Uterus (tissue), 2 donors: ENCODE data around the gene IFT25.

ENCODE experiments used
- POLR2A ChIP-seq, 2 donors: fragments of 450-650 bp; IDR thresholded peaks; one replicate each; pipeline ENCODE4 v1.6.1; 2016; ENCODE audit warnings: antibody characterized with exemption in 2 of 2, mild to moderate bottlenecking in 1 of 2, moderate library complexity in 1 of 2
- TF ChIP-seq, protein P1 (sequence below), 4 experiments: fragments of 200-600 bp in 2 of 4; fragments of 450-650 bp in 2 of 4; sonication (generic) in 2 of 4; IDR thresholded peaks; one replicate each; pipeline ENCODE4 v1.5.1; 2016 to 2019; ENCODE audit warnings: antibody characterized with exemption in 4 of 4, mild to moderate bottlenecking in 2 of 4, moderate library complexity in 1 of 4

DNA sequence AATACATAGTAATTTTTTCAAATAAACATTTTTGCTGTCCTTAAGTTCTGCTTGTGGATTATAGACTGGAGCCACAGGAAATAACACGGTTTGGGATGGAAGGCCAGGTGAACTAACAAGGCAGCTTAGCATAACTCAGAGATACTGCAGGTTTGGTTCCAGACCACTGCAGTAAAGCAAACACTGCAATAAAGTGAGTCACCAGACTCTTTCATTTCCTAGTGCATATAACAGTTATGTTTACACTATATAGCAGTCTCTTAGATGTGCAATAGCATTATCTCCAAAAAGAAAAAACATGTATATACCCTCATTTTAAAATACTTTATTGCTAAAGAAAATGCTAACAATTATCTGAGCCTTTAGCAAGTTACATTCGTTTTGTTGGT is 22.6 kb upstream of the IFT25 start:
- TF ChIP-seq, protein P1, sequence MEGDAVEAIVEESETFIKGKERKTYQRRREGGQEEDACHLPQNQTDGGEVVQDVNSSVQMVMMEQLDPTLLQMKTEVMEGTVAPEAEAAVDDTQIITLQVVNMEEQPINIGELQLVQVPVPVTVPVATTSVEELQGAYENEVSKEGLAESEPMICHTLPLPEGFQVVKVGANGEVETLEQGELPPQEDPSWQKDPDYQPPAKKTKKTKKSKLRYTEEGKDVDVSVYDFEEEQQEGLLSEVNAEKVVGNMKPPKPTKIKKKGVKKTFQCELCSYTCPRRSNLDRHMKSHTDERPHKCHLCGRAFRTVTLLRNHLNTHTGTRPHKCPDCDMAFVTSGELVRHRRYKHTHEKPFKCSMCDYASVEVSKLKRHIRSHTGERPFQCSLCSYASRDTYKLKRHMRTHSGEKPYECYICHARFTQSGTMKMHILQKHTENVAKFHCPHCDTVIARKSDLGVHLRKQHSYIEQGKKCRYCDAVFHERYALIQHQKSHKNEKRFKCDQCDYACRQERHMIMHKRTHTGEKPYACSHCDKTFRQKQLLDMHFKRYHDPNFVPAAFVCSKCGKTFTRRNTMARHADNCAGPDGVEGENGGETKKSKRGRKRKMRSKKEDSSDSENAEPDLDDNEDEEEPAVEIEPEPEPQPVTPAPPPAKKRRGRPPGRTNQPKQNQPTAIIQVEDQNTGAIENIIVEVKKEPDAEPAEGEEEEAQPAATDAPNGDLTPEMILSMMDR (IDR thresholded peaks at IDR 0.05), result no peak
- TF ChIP-seq POLR2A (IDR thresholded peaks at IDR 0.05), result no peak
